Measurements from ENCODE around the gene PARP11.
"Not testable (repeated sequence)": the region's sequence is repeated elsewhere in the genome, so short reads cannot be mapped to it uniquely, and the experiment has no call there.

Gene PARP11

DNA sequence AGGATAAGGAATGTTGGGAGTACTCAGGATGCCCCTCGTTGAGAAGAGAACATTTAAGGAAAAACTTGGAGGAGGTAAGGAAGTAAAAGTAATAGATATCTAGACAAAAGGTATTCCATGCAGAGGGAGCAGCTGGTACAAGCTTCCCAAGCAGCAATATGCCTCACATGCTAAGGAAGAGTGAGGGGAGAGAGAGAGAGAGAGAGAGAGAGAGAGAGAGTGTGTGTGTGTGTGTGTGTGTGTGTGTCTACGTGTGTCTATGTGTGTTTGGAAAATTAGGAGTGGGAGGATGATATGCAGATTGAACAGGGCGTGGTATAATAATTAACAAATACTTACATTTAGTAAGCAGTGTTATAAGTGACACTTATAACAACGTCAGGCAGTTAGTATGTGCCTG is 9.2 kb upstream of the PARP11 start:
- DNase-seq = no peak

DNA sequence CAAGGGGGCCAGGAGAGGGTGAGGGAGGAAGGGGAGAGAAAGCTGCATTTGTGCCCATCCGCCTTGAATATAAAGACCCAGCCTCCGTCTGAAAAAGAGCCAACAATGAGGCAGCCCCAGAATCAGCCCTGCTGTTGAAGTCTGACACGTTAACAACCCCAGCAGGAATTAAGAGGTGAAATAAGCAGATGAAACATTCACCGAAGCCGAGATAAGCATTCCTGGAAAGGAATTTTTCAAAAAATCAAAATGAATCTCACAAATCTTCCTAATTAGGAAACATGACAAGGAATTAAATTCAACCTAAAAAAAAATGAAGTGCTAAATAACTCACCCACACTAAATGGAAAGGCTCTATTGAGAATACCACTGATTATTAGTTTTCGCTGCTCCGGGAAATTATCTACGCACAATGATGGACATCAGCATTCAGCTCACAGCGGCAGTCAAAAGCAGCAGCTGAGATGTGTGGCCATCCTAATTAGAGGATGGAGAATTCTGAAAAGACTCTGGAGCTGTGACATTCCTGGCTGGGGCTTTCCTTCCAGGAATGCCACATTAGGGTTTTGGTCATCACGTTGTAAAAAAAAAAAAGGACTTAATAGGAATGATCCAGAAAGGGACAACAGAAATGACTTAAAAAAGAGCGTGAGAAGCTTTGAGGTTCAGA is 8.2 kb upstream of the PARP11 start:
- no peak for DNase-seq

DNA sequence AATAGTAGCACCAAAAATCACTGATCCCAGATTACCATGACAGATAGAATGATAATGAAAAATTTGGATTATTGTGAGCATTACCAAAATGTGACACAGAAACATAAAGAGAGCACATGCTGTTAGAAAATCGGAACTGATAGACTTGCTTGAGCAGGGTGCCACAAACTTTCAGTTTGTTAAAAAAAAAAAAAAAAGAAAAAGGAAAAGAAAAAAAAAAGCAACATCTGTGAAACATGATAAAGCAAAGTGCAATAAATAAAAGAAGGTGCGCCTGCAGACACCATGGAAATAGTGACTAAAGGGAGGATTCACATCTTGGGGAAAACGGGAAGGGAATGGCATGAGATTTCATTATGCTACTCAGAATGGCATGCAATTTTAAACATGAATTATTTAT is 6.6 kb upstream of the PARP11 start:
- no peak for DNase-seq

DNA sequence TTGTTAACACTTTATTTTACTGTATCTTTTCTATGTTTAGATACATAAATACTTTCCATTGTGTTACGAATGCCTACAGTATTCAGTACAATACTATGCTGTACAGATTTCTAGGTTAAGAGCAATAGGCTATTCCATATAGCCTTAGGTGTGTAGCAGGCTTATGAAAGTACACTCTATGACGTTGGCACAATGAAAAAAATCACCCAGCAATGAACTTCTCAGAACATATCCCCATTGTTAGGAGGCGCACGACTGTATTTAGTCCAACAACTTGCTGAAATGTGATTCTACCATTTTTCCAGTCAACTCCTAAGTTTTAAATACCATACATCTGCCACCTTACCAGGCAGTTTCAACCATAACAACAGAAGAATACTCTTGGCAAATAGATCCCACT is 1.8 kb downstream of the PARP11 start:
- DNase-seq = no peak

DNA sequence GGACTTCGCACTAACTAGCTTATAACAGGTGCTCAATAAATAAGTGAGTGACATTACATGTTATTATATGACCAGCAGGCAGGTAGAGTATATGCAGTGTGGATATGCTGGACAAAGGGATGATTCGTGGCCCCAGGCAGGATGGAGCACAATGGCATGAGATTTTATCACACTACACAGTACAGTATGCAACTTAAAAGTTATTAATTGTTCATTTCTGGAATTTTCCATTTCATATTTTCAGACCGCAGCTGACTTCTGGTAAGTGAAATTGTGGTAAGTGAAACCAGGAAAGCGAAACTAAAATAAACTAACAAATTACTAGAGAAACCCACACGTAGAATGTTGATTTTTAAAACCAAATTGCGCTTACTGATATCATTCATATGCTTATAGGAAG is 3.3 kb downstream of the PARP11 start:
- DNase-seq = no peak

DNA sequence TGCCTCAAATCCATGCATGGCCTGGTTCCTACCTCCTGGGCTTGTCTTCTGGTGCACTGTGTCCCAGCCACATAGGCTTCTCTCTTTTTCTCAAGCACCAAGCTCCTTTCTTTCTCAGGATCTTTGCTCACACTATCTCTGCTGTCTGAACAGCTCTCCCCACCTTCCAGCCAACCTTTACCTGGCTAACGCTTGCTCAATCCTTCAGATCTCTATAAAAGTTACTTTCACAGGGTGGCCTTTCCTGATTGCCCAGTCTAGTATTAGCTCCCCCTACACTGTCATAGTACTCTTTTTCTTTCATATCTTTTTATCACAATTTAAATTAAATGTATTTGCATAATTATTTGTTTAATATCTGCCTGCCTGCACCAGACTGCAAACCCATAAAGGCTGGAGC is 3.8 kb downstream of the PARP11 start:
- DNase-seq = no peak

DNA sequence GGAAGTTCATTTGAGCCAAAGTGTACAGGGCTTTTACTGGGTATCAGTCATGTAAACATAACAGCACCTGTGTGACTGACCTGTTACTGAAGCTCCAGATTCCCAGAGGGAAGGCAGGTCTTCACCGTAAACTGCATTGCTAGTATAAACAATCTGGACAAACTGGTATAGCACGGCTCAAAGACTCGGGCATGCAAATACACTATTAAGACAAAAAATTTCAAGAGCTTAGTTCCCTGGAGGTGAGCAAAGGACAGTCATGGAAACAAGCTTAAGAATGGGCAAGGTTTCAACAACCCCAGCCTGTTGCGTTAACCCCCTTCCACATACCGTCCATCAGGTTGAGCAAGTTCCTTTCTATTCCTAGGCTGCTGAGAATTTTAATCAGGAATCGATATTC is 9.4 kb downstream of the PARP11 start:
- no peak for DNase-seq

DNA sequence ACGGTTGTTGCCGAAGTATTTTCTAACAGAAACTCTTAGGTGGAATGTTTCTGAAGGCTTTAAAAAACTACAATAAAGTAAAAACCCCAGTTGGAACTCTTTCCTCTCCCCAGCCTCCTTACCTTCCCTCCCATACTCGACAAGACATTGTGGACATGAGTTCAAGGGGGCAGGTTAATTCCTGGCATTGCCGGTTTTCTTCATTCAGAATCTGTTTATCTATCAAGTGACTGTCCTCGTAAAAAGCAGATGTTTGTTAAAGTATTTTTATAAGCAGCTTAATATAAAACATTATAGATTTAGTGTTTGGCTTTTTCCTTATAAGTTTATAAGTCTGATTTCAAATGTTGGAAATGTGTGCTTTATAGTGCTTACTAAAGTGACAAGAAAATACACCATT is 30.7 kb downstream of the PARP11 start:
- no peak for DNase-seq

DNA sequence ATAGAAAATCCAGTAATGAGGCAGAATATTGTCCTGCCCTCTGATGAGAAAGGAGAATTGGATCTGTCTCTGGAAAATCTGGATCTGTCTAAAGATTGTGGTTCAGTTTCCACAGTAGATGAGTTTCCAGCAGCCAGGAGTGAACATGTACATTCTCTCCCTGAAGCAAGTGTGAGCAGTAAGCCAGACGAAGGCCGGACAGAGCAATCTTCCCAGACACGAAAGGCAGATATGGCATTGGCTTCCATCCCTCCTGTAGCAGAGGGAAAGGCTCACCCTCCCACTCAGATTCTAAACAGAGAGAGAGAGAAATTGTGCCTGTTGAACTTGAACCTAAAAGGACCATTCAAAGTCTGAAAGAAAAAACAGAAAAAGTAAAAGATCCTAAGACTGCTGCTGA is 31.4 kb downstream of the PARP11 start:
- DNase-seq = no peak

DNA sequence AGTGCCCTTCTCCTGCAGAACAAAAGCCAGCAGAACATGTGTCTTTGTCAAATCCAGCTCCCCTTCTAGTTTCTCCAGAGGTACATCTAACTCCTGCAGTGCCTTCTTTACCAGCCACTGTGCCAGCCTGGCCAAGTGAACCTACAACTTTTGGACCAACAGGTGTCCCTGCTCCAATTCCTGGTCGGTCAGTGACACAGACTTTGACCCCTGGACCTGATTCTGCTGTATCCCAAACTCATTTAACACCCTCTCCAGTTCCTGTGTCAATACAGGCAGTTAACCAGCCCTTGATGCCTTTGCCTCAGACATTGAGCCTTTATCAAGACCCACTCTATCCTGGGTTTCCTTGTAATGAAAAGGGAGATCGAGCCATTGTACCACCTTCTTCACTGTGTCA is 32.4 kb downstream of the PARP11 start:
- not testable (repeated sequence) for DNase-seq

DNA sequence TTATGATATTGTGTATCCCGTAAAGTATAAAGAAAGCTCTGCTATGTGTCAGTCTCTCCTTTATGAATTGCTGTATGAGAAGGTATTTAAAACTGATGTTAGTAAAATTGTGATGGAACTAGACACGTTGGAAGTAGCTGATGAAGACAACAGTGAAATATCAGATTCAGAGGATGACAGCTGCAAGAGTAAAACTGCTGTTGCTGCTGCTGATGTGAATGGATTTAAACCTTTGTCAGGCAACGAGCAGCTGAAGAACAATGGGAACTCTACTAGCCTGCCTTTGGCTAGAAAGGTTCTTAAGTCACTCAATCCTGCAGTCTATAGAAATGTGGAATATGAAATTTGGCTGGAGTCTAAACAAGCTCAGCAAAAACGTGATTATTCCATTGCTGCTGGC is 33.5 kb downstream of the PARP11 start:
- DNase-seq = not testable (repeated sequence)

DNA sequence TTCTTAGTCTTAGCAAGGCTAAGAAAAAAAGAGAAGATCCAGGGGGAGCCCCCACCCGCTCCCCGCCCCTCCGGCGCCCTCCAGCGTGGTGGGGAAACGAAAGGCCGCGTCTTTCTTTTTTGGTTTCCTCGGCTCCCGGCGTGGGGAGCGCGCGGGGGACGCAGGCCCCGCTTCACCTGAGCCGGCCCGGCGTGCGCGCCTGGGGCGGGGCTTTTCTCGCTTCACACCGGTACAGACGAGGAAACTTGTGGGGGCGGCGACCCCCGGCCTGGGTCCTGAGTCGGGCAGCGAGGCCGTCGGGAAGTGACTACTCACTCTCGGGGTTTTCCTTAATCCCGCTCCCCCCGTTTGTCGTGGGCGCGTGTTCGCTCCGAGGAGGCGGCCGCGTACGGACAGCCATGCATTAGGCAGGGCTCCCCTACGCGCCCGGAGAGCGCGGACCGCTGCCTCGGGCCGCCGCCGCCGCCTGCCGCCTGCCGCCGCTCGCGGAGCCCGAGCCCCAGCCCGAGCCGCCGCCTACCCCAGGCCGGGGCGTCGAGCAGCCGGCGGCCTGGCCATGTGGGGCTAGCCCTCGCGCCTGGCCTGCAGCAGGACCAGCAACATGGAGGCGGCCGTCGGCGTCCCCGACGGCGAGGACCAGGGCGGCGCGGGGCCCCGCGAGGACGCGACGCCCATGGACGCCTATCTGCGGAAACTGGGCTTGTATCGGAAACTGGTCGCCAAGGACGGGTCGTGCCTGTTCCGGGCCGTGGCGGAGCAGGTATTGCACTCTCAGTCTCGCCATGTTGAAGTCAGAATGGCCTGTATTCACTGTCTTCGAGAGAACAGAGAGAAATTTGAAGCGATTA is 34.3 kb downstream of the PARP11 start:
- not testable (repeated sequence) for DNase-seq

DNA sequence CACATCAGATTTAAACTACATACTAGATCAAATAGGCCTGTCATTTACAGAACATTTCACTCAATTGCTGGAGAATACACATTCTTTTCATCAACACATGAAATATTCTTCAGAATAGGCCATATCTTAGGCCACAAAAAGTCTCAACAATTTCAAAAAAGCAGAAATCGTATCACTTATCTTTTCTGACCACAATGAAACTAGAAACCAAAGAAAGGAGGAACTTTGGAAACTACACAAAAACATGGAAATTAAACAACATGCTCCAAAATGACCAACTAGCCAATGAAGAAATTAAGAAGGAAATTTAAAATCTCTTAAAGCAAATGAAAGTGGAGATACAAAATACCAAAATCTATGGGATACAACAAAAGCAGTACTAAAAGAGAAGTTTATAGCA is 35.1 kb downstream of the PARP11 start:
- no peak for DNase-seq

DNA sequence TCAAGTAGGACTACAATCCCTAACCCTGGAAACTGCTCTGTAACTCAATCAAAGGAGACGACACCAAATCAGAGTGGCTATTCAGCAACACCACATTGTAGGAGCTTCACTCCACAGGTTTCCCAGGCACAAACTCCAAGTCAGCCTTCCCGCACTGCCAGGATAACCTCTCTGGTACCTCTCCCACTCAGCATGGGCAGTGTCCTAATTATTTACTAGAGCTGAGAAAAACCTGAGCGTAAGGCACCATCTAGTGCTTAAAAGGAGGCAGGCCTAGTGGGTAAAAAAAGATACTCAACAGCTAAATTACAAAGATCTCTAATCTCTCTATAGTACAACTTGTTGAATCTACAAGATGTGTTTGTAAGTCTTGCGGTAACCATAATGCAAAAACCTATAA is 36.1 kb downstream of the PARP11 start:
- no peak for DNase-seq

DNA sequence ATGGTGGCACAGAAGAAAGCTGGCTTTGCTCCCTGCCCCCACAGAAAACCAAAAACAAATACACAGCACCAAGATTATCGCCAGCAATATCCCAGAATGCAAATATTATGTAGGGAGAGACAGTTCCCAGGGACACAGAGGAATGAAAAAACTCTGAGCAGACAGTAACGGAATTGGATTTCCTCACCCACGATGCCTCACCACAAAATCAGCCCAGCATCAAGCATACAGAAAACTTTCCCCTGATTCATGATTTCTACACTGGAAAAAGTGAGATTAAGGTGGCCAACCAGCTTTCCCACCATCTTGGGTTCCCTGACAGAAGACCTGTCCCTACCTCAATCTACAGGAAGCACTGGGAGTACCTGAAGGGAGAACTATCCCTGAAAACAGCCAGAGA is 36.6 kb downstream of the PARP11 start:
- no peak for DNase-seq

DNA sequence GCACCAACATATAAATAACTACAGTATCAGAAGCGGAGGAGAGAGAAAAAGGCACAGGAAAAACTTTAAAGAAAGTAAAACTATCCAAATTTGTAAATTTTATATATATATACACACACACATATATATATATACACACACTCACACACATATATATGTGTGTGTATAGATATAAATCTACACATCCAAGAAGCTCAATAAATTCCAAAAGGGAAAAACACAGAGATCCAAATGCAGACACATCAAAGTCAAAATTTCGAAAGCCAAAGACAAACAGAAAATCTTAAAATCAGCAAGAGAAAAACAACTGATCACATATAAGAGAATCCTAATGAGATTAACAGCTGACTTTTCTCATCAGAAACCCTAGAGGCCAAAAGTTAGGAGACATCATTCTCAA is 37.3 kb downstream of the PARP11 start:
- DNase-seq = no peak

DNA sequence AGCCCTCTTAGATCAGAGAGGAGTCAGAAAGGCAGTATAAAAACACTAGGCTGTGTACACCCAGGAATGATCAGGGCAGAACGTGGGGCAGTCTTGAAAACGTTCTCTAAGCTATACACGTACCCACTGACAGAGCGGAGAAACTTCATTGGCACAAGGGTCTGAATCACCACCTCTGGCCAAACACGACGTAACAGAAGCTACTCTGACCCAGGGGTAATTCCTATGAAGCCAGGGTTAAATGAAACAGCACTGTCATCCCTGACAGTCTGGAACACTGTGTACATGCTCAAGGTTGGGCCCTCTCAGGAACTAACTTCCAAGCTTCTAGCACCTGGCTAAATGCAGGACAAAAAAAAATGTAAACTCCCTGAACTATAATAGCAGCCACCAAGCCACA is 38.4 kb downstream of the PARP11 start:
- no peak for DNase-seq

DNA sequence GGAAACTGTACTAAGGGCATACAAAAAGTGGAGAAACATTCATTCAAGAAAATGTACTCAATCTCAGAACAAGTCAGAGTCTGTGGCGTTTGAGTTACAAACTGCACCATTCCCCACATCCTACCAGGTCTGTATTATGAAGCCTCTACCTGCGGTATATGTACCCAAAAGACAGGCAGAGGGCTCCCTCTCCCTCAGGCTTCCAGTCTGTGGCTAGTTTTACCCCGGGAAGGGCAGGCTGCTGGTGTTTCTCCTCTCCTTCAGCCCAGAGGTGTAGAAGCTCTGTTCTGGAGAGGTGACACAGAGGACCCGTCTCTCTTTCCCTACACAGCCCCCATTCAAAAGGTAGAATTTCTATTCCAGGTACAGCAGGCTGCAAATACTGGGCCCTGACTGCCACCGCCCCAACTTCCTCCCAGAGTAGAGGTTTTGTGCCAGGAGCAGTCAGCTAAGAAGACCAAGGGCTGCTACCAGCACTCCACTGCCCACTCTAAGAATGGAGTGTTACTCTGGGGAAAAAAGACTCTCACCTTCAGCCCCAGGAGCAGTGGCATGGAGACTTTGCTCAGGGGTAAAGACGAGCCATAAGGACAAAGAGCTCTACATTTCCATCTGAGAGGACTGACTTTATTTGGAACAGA is 39.4 kb downstream of the PARP11 start:
- DNase-seq = no peak

DNA sequence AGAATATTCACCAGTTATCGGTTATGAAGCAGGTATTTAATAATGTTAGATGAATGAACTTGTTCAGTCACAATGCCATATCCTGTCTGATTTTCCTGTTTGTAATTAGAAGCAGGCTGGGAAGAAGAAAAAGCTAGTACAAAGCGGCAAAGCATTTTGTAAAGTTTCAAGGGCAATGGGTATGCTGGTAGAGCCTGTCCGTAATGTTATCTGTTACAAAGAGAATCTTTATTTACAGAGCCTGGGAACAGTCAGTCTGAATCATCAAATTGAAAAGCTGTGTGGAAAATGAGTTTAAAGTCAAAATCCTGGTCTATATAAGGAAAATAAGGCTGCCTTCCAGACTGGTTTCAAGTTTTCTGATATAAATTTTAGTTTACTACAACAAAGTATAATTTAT is 40.5 kb downstream of the PARP11 start:
- no peak for DNase-seq

DNA sequence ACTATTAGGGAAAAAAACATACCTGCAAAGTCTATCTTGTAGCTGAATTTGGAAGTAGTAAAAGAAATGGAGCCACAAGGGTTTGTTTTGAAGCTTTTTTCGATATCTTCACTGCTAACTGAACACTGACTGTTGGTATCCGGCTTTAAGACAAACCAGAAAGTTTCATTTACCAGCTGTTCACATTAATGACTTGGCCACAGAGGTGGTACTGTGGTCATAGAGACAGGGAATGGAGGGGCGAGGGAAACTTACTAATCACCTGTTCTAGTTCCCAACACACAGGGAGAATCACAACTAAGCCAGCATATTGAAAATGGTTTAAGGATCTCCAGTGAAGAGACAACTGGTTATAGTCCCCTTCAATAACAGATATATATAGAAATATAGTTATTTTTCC is 44.3 kb downstream of the PARP11 start:
- DNase-seq = no peak

DNA sequence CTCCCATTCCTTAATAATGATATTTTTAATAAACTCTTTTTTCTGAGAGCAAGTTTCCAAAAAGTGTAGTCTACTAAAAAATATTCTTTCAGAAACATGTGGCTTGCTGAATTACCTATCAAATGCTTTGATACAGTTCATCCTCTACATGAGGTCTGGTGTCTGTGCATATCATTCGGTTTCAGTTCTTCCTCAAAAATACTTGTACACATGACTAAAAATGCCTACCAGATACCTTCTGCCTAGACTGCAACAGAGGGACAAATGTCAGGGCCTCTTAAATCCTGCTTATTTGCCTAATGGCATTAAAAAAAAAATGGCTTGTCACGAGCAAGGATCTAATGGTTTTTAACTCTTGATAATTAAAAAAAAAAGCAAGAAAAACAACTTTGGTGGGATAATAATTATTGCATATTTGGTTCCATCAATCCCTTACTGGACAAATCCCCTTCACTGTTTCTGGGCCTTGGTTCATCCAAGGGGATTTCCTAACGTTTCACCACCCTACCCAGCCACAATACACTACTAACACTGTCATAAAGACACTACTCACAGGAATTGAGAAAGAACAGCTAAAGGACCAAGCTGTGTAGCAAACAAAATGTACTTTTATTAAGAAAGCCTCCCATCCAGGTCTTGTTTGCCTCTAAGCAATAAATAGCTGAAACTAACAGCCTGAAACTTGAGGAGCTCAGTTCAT is 45.7 kb downstream of the PARP11 start:
- DNase-seq = no peak

DNA sequence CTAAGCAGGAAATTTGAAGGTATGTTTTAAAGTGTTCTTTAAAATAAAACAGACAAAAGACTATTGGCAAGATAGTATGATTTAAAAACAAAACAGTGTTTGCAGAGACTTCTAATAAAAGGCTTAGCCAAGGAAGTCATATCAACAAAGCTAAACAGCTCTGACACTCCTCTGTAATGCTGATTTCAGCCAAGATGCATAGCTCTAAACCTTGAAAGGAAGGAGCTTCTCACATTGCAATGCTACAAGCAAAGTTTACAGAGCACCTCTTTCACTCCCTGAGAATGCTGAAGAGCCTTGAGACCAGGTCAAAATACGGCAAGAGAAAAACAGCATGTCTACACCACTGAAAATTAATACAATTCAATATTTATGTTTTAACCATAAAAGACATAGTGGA is 51.8 kb downstream of the PARP11 start:
- DNase-seq = no peak

DNA sequence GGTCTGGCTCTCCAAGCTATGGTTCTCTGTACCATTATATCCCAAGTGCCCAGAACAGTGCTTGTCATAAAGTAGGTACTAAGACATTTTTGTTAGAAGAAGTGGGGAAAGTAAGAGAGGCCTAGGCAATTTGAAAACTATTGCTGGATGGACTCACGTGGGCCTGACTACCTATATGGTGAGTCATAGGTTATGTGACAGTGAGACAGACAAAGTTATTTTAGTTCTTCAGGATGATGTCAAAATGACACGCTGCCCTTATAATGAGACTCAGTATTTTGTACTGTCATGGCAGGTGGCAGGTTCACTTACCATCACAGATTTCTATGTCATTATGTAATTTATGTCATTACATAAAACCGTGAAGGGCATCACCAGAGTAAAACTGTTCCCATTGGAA is 53.1 kb downstream of the PARP11 start:
- no peak for DNase-seq

DNA sequence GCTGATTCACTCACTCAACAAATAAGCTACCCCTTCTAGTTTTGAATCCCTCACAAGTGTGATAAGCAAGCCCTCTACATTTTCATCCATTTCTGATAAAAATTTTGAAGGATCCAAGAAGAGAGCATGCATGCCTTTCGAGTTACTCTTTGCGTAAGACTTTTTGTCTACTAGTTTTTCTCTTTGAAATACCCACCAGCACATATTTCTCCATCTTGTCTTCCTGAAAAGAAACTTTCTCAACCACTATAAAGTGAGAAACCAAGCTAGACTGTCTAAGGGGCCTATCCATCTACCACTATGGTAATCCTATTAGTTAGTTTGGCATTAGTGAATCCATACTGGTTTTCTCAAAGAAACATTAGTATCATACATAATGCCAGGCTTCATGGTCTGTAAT is 56.9 kb downstream of the PARP11 start:
- no peak for DNase-seq

All from NCI-H510A treated with DMSO at 0.1 percent for 48 hours (cell line).